ENCODE measurements around the gene PLAC9.

The PLAC9 gene

GRCh38 chr10:80160361-80161320 is 28.1 kb downstream of the PLAC9 start:
- no peak for DNase-seq (ENCODE audit: low spot score)

- no peak for DNase-seq (ENCODE audit: low spot score)
Measured at GRCh38 chr10:80161321-80162083, 29.0 kb downstream of the PLAC9 start.

DNA sequence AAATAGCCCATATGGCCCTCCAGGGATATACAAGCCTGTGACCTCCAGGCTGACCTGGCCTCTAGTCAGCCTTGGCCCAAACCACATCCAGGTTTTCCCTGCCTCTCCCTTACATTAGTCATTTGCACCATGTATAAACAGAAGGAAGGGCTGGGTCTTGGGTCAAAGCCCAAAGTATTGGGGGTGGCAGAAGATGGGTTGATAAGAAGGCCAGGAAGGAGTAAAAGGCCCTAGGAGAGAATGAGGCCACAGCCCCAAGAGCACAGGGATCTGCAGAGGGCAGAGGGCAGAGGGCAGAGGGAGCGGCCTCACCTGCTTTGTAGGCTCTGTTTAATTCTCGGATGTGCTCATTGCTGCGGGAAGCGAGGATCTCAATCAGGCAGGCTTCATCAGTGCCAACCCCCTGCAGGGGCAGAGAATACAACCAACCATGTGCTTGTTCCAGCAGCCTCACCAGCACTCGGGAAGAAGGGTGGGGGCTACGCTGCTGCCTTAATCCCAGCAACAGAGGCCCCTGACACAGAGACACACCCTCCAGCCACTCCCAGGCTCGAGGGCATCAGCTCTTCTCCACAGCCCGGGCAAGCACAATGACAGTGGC is 31.3 kb downstream of the PLAC9 start:
- DNase-seq (ENCODE audit: low spot score), result no peak

- DNase-seq (ENCODE audit: low spot score), result no peak
Measured at GRCh38 chr10:80164596-80164995, 32.1 kb downstream of the PLAC9 start.

- DNase-seq (ENCODE audit: low spot score), result peak; percentile 24
Measured at GRCh38 chr10:80165173-80165572, 32.6 kb downstream of the PLAC9 start.

DNA sequence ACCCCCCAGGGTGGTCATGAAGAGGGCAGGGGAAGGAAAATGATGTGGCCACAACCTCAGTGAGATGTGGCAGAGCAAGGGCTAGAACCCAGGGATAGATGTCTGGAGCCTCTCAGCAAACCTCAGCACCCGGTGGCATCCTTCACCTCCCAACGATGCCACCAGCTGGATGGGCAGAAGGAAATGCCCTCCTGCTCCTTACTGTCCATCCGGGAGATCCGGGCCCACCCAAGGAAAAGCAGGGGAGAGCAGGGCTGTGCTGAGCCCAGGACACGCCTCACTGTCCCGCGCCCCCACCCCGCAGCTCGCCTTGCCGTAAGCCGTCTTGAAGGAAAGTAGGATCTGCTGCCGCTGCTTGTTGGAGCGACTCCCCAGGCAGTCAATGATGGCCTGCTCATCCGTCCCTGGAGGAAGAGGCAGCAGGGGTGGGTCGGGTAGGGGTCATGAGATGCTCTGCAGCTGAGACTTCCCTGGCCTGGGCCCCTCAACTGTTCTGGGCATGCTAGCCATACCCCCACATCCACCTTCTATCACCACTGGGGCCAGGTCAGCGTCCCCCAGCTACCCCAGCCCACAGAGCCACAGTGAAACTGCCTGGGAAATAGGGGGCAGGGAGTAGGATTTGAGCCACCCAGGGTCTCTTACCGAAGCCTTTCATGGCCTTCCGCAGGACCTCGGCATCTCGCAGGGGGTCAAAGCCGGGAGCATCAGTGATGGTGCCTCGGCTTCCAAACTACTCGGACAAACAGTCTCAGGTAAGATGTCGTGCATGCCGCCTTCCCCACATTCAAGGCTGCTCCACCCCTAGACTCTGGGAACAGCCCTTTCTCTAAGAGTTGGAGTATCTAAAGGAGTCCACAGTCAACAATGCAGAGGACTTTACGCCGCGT is 34.3 kb downstream of the PLAC9 start:
- DNase-seq (ENCODE audit: low spot score), result no peak

GRCh38 chr10:80167471-80168161 is 35.1 kb downstream of the PLAC9 start:
- no peak for DNase-seq (ENCODE audit: low spot score)

- DNase-seq (ENCODE audit: low spot score), result no peak
Measured at GRCh38 chr10:80168162-80168511, 35.6 kb downstream of the PLAC9 start.

DNA sequence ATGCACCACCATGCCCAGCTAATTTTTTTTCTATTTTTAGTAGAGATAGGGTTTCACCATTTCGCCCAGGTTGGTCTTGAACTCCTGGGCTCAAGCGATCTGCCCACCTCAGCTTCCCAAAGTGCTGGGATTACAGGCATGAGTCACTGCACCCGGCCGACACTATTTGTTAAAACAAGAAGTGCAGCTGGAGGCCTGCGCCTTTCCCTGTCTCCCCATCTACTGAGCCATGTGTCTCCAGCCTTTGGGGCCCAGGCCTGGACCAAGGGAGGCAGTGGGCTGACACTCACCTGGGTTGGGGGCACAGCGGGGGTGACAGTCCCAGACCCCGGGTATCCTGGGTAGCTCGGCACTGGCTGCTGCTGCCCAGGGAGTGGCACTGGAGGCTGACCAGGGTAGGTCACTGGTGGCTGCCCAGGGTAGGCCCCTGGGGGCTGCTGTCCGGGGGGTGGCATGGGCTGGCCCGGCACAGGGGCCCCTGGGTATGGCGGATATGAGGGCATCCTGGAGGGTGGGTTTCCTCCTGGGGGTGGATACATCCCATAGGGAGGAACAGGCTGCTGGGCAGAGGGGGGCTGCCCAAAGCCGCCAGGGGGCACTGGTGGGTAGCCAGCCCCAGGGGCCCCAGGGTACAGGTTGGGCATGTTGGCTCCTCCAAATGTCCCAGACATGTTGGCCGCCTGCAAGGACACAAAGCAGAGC is 36.3 kb downstream of the PLAC9 start:
- no peak for DNase-seq (ENCODE audit: low spot score)

DNA sequence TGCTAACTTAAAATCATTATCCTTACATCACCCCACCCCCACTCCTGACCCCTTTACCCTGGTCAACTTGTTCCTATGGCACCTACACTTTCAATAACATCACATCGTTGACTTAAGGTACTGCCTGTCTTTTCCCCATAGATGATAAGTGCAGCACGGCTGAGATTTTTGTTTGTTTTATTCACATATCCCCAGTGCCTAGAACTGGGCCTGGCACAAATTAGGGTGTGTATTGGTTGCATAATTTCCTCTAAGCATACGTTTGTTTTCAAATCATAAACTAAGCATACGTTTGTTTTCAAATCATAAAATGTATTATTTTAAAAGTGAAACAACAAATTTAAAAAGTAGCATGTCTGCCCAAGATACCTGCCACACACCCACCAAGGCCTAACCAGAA is 37.5 kb downstream of the PLAC9 start:
- no peak for DNase-seq (ENCODE audit: low spot score)

DNA sequence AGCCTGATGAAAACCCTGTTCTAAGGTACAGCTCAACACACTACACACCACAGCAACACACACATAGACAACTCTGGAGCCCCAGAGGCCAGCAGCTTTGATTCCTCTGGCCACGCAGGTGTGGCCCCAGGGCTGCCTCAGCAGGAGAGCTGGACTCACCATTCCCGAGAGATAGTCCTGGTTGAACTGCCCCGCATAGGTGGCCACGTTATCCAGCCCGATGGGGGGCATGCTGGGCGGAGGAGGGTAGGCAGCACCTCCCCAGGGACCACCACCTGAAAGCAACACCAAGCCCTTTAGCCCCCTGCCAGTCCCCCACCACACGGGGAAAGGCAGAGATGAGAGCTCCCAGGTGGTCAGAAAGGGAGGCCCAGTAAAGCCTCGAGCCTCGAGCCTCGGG is 38.1 kb downstream of the PLAC9 start:
- DNase-seq (ENCODE audit: low spot score), result no peak

GRCh38 chr10:80171248-80171660 is 38.7 kb downstream of the PLAC9 start:
- no peak for DNase-seq (ENCODE audit: low spot score)

- DNase-seq (ENCODE audit: low spot score), result no peak
Measured at GRCh38 chr10:80172896-80173295, 40.4 kb downstream of the PLAC9 start.

- DNase-seq (ENCODE audit: low spot score), result no peak
Measured at GRCh38 chr10:80173466-80173865, 40.9 kb downstream of the PLAC9 start.

DNA sequence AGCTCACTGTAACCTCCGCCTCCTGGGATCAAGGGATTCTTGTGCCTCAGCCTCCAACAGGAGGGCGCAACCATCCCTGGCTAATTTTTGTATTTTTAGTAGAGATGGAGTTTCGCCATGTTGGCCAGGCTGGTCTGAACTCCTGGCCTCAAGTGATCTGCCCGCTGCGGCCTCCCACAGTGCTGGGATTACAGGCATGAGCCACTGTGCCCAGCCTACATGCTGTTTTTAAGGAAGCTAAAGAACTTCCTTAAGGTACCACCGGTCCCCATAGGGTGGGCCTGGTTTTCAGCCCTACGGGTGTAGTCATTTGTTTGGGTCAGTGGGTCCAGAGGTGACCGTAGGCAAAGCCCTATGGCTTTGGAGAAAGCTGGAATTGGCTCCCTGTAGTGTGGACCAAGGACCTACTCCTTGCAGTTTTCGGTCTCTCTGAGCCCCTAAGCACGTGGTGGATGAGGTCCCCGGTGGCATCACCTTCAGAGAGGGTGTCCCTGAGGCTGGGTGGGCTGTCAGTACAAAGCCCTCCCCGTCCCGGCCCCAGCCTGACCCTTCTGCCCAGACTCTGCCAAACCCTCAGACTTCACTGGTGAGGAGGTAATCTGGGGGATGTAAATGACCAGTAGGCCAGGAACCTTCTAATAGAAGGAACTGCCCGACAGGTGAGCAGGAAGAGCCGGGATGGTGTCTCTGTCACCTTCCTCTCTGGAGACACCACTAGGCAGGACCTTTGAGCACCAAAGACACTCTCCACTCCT is 42.3 kb downstream of the PLAC9 start:
- DNase-seq (ENCODE audit: low spot score), result no peak

GRCh38 chr10:80176526-80176925 is 44.0 kb downstream of the PLAC9 start:
- no peak for DNase-seq (ENCODE audit: low spot score)

GRCh38 chr10:80177781-80178636 is 45.5 kb downstream of the PLAC9 start:
- DNase-seq (ENCODE audit: low spot score), result no peak

GRCh38 chr10:80182986-80183385 is 50.5 kb downstream of the PLAC9 start:
- no peak for DNase-seq (ENCODE audit: low spot score)

DNA sequence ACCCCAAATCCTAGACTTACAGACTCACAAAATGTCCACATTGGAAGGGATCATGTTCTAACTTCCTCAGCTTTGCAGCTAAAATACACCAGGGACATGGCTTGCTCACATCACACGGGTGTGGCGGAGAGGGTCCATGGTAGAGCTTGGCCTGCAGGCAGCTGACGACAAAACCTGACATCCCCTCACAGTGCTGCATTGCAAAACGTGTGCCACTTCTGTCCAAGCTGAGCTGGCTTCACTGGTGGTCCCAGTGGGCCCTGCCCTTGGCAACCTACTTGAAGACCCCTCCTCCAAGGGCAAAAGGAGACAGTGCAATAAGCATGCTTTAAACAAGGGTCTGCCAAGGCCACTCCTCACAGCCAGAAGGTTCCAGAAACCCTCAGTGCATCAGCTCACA is 50.9 kb downstream of the PLAC9 start:
- DNase-seq (ENCODE audit: low spot score), result no peak
